ENCODE measurements around the gene GNAS-AS1.

DNA sequence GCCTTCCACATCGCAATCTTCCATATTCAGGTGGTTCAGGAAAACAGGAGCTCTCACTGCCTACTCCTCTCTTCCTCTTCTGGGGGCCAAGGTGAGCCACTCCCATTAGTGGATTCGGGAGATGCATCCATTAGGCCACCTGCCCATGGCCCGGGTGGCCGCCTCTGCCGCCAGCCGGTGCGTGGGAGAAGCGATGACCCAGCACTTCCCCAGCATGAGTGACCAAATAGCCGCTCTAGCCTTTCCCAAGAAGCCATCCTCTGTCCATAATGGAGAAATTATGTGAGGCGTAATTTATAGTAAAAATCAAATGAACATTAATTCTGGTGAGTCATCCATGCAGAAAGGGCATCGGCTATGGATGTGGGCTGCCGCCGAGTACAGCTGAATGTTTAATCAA is 39.4 kb downstream of the GNAS-AS1 start:
- TF ChIP-seq, protein P1, sequence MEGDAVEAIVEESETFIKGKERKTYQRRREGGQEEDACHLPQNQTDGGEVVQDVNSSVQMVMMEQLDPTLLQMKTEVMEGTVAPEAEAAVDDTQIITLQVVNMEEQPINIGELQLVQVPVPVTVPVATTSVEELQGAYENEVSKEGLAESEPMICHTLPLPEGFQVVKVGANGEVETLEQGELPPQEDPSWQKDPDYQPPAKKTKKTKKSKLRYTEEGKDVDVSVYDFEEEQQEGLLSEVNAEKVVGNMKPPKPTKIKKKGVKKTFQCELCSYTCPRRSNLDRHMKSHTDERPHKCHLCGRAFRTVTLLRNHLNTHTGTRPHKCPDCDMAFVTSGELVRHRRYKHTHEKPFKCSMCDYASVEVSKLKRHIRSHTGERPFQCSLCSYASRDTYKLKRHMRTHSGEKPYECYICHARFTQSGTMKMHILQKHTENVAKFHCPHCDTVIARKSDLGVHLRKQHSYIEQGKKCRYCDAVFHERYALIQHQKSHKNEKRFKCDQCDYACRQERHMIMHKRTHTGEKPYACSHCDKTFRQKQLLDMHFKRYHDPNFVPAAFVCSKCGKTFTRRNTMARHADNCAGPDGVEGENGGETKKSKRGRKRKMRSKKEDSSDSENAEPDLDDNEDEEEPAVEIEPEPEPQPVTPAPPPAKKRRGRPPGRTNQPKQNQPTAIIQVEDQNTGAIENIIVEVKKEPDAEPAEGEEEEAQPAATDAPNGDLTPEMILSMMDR (IDR thresholded peaks at IDR 0.05; ENCODE audit: insufficient read depth, low read length, poor library complexity, severe bottlenecking), result no peak
- no peak for TF ChIP-seq EZH2phosphoT487 (conservative IDR thresholded peaks at IDR 0.05; ENCODE audit: low read length)

All from SU-DHL-6 (cell line).